HepG2 (cell line): ENCODE results near the gene NOVA2. TPM values are rescaled to one million over a fixed set of nuclear protein-coding genes. Genes with fewer than 3 reads are reported as not detected.

Experiments used
- ATAC-seq: fragments of 200-7000 bp; cut with Tn5 transposase; 3 replicates; pipeline ENCODE4 v1.9.1; 2020; ENCODE audit warnings: mild to moderate bottlenecking, moderate library complexity
- BruUV-seq: library from RNA; stranded (reverse); fragments of 400-500 nt; replicated peaks from 2 replicates; lab custom pipeline; 2021; lab: Mats Ljungman, UMichigan
- CTCF ChIA-PET: fragments of 300-600 bp; formaldehyde crosslinking; extraction: SDS; loops from one replicate; lab custom pipeline; 2021; ENCODE audit warnings: low total read pairs, inconsistent platforms, low intra/inter-chr PET ratio; lab: Yijun Ruan, JAX
- POLR2A ChIA-PET: fragments of 350-600 bp; sonication (Branson Sonifier 250); formaldehyde crosslinking; loops from one replicate; lab custom pipeline; 2020; ENCODE audit warnings: antibody characterized with exemption, inconsistent platforms; lab: Yijun Ruan, JAX
- DNase-seq: peaks from one replicate; pipeline ENCODE4 v3.0.0-alpha.2; 2015; ENCODE audit warnings: low spot score
- FAIRE-seq: peaks from 3 replicates; lab custom pipeline; 2011; peaks lifted over from hg19 to GRCh38; lab: Jason Lieb, UNC
- H2AFZ ChIP-seq: one replicate; pipeline ENCODE4 v1.6.1; 2011; ENCODE audit warnings: low read length, inconsistent platforms
- H3K27ac ChIP-seq: fragments of 300-600 bp; 3 replicates; pipeline ENCODE4 v1.8.0; 2011; ENCODE audit warnings: mixed run types, mild to moderate bottlenecking, mixed read lengths, low read length, inconsistent platforms; ENCODE audit not compliant: insufficient read depth; ENCODE audit errors: extremely low read length
- H3K27me3 ChIP-seq, 2 experiments: fragments of 200-600 bp in 1 of 2; 2 replicates in 1 of 2; 3 replicates in 1 of 2; pipeline versions ENCODE4 v1.6.0 to v1.8.0; 2011; ENCODE audit warnings: low read length in 2 of 2, mild to moderate bottlenecking in 2 of 2, moderate library complexity in 2 of 2, inconsistent platforms in 1 of 2; ENCODE audit not compliant: insufficient read depth in 2 of 2, control insufficient read depth in 1 of 2
- H3K36me3 ChIP-seq, 2 experiments: fragments of 200-600 bp in 1 of 2; replicated peaks in 1 of 2; 2 replicates in 1 of 2; 3 replicates in 1 of 2; pipeline versions ENCODE4 v1.5.1 to v1.8.0; 2011; ENCODE audit warnings: low read length in 2 of 2, inconsistent platforms in 1 of 2; ENCODE audit not compliant: insufficient read depth in 2 of 2, control insufficient read depth in 1 of 2
- H3K4me1 ChIP-seq: 2 replicates; pipeline ENCODE4 v1.5.1; 2012; ENCODE audit warnings: low read length, inconsistent platforms; ENCODE audit not compliant: insufficient read depth
- H3K4me2 ChIP-seq: 2 replicates; pipeline ENCODE4 v1.6.0; 2011; ENCODE audit warnings: low read depth, low read length, inconsistent platforms
- H3K4me3 ChIP-seq, 3 experiments: fragments of 200-600 bp in 1 of 3; sonication (generic), shearing (Covaris generic) in 1 of 3; replicated peaks in 1 of 3; 2 replicates each; pipeline ENCODE4 v1.5.1; 2011 to 2016; ENCODE audit warnings: low read length in 3 of 3, inconsistent platforms in 2 of 3, low read depth in 2 of 3, mild to moderate bottlenecking in 2 of 3, control low read depth in 1 of 3, mixed read lengths in 1 of 3; ENCODE audit not compliant: insufficient read depth in 1 of 3
- H3K79me2 ChIP-seq: one replicate; pipeline ENCODE4 v1.6.1; 2011; ENCODE audit warnings: low read length, inconsistent platforms; ENCODE audit not compliant: insufficient read depth
- H3K9ac ChIP-seq: 2 replicates; pipeline ENCODE4 v1.6.0; 2011; ENCODE audit warnings: mild to moderate bottlenecking, low read depth, low read length, inconsistent platforms; ENCODE audit not compliant: insufficient read depth
- H3K9me3 ChIP-seq: 2 replicates; pipeline ENCODE4 v1.5.1; 2012; ENCODE audit warnings: mild to moderate bottlenecking, low read length
- H4K20me1 ChIP-seq: 2 replicates; pipeline ENCODE4 v1.6.0; 2011; ENCODE audit warnings: inconsistent platforms, mild to moderate bottlenecking, low read length, moderate library complexity; ENCODE audit not compliant: insufficient read depth
- BORCS8-MEF2B ChIP-seq: sonication (generic); formaldehyde crosslinking; IDR thresholded peaks from 2 replicates; pipeline ENCODE4 v1.8.0; 2022; ENCODE audit warnings: mild to moderate bottlenecking, missing genetic modification reagents
- BRF2 ChIP-seq: sonication (generic); formaldehyde crosslinking; IDR thresholded peaks from 2 replicates; pipeline ENCODE4 v1.8.1; 2022; ENCODE audit warnings: mild to moderate bottlenecking, missing genetic modification reagents
- ETV5 ChIP-seq: IDR thresholded peaks from 2 replicates; pipeline ENCODE4 v1.6.1; 2018; ENCODE audit warnings: missing biosample characterization, missing genetic modification reagents, inconsistent platforms, borderline replicate concordance
- MEIS2 ChIP-seq: sonication (generic); formaldehyde crosslinking; IDR thresholded peaks from 2 replicates; pipeline ENCODE4 v1.9.0; 2021; ENCODE audit warnings: mild to moderate bottlenecking, missing genetic modification reagents
- POLR2AphosphoS5 ChIP-seq: IDR thresholded peaks from 2 replicates; pipeline ENCODE4 v1.6.1; 2012; ENCODE audit warnings: low read depth, low read length
- SNAPC4 ChIP-seq: sonication (generic); formaldehyde crosslinking; IDR thresholded peaks from 2 replicates; pipeline ENCODE4 v1.4.0; 2020; ENCODE audit warnings: mild to moderate bottlenecking, missing genetic modification reagents
- TRIM24 ChIP-seq: sonication (generic); formaldehyde crosslinking; IDR thresholded peaks from 2 replicates; pipeline ENCODE4 v1.8.0; 2022; ENCODE audit warnings: mild to moderate bottlenecking, missing genetic modification reagents
- ZIK1 ChIP-seq: sonication (generic); formaldehyde crosslinking; IDR thresholded peaks from 2 replicates; pipeline ENCODE4 v1.5.0; 2020; ENCODE audit warnings: mild to moderate bottlenecking, low read depth, missing genetic modification reagents, borderline replicate concordance
- ZNF124 ChIP-seq: sonication (generic); formaldehyde crosslinking; IDR thresholded peaks from 2 replicates; pipeline ENCODE4 v1.4.0; 2020; ENCODE audit warnings: missing genetic modification reagents
- ZNF274 ChIP-seq: sonication (generic); formaldehyde crosslinking; IDR thresholded peaks from 2 replicates; pipeline ENCODE4 v1.5.1; 2020; ENCODE audit warnings: mild to moderate bottlenecking, missing genetic modification reagents
- ZNF589 ChIP-seq: sonication (generic); formaldehyde crosslinking; conservative IDR thresholded peaks from 2 replicates; pipeline ENCODE4 v1.8.0; 2022; ENCODE audit warnings: mild to moderate bottlenecking, moderate library complexity, missing genetic modification reagents
- ZNF879 ChIP-seq: sonication (generic); formaldehyde crosslinking; IDR thresholded peaks from 2 replicates; pipeline ENCODE4 v1.8.1; 2023; ENCODE audit warnings: missing genetic modification reagents
- WGBS: methylation state at CpG from one replicate; pipeline ENCODE4 v1.1.6; 2017; ENCODE audit warnings: low lambda C conversion rate; 5-methylcytosine and 5-hydroxymethylcytosine counted together
- in situ Hi-C: cut with HindIII; loops from 2 replicates; pipeline ENCODE4 v1.10.0; 2017; ENCODE audit warnings: low pct_unique_long_range_greater_than_20kb; ENCODE audit not compliant: extremely low pct_ligation_motif_present
- intact Hi-C: fragments of 100-400 bp; cut with micrococcal nuclease; formaldehyde crosslinking; loops from one replicate; pipeline ENCODE4 v1.10.0; 2022; ENCODE audit not compliant: unreplicated experiment
- polyA plus RNA-seq, 8 experiments: library from polyadenylated mRNA; depleted of rRNA in 3 of 8; stranded (reverse) in 7 of 8; unstranded in 1 of 8; fragments of >200 nt; fragmentation: Illumina TruSeq in 4 of 8; extraction: Trizol in 4 of 8; gene quantifications; 2 replicates each; pipeline versions ENCODE4 v1.2.1 to v1.2.3, GENCODE V29; 2011 to 2016; ENCODE audit warnings: low read depth in 4 of 8, missing spikeins in 1 of 8, mixed read lengths in 1 of 8; ENCODE audit not compliant: insufficient read depth in 1 of 8
- total RNA-seq, 5 experiments: library from RNA; depleted of rRNA; stranded (reverse); fragments of >200 nt; fragmentation: Illumina TruSeq; extraction: Trizol; gene quantifications; 2 replicates each; pipeline ENCODE4 v1.2.3, GENCODE V29; 2016; ENCODE audit warnings: low read depth in 1 of 5
- TF ChIP-seq, protein P1 (sequence below): IDR thresholded peaks from 2 replicates; pipeline ENCODE4 v1.6.1; 2016

NOVA2 gene
- total and polyA plus RNA-seq, 2 of the 13 experiments (the other 11 are each of a cell fraction or from before 2014, with no cell fraction given), result not detected

- no peak for TF ChIP-seq BORCS8-MEF2B (CRISPR knock-in tag)
- no peak for TF ChIP-seq BRF2 (CRISPR knock-in tag)
- no peak for TF ChIP-seq MEIS2 (CRISPR knock-in tag)
These were observed 45.1 kb upstream of the NOVA2 start (continued) for GRCh38 chr19:46018729-46019251.

DNA sequence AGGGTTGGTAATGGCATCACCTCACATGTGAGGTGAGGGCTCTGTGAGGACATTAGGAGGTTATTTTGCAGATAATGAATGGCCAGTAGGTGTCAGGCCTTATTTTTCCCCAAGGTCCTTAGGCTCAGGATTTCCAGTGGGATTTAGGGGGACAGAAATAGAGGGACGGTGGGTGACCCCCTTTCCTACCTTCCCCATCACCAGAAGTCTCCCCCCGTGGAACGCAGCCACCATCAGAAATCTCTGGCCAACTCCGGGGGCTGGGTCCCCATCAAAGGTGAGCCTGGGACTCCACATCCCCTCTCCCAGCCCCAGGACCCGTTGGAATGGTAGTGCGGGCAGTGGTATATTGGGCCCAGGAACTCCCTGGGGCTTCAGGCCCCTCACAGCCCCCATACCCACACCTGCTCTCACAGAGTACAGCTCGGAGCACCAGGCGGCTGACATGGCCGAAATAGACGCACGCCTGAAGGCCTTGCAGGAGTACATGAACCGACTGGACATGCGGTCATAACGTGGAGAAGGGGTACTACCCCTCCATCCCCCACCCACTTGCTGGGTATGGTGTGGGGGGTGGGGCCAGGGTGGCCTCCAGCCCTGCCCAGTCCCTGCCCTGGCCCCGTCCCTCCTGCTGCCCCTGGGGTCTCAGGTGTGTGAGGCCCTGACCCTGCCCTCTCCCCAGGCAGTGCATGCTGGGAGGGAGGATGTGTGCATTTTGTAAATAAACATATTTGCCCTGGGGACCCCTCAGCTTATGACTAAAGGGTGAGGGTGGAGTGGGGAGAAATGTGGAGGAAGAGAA, 44.4 kb upstream of the NOVA2 start:
- POLR2A ChIA-PET, result no interaction called here
- Histone ChIP-seq H3K9ac (no peak overlapping the region), H3K4me3 (no peak overlapping the region), H3K4me1 (no peaks in the 10 kb centered on the region), H3K79me2 (no peaks in the 10 kb centered on the region), H3K27ac (no peak overlapping the region), H3K27me3 (no peaks in the 10 kb centered on the region), H2AFZ (no peak overlapping the region), H3K4me2 (no peak overlapping the region), H3K9me3 (no peaks in the 10 kb centered on the region), H3K36me3 (no peaks in the 10 kb centered on the region), H4K20me1 (no peaks in the 10 kb centered on the region)
- in situ Hi-C loops, result loop anchor here (10.0 kb wide), 1 partner anchor 203 kb away; the partner anchor contains the start of gene RSPH6A
- DNase-seq (no peak), FAIRE-seq (no peak), ATAC-seq (no peak)
- TF ChIP-seq ZNF879 (no peak), ETV5 (CRISPR knock-in tag) (no peak), ZNF124 (no peak), POLR2AphosphoS5 (no peak), ZNF274 (no peak), ZIK1 (CRISPR knock-in tag) (no peak), SNAPC4 (no peak), TRIM24 (CRISPR knock-in tag) (no peak), ZNF589 (CRISPR knock-in tag) (no peak)
- TF ChIP-seq, protein P1, sequence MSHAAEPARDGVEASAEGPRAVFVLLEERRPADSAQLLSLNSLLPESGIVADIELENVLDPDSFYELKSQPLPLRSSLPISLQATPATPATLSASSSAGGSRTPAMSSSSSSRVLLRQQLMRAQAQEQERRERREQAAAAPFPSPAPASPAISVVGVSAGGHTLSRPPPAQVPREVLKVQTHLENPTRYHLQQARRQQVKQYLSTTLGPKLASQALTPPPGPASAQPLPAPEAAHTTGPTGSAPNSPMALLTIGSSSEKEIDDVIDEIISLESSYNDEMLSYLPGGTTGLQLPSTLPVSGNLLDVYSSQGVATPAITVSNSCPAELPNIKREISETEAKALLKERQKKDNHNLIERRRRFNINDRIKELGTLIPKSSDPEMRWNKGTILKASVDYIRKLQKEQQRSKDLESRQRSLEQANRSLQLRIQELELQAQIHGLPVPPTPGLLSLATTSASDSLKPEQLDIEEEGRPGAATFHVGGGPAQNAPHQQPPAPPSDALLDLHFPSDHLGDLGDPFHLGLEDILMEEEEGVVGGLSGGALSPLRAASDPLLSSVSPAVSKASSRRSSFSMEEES (CRISPR knock-in tag), result no peak
- CTCF ChIA-PET, result interaction anchor here (0.7 to 1.1 kb wide), 2 partner anchors 196 to 201 kb away, joined by 3 read pairs; no protein-coding TSS in a partner anchor
- intact Hi-C loops, result no loop called here
- no TSS peak for BruUV-seq
- 94% methylated on average over 10 of the region's 15 CpGs for WGBS
